ENCODE results near the gene KCNIP4. TPM values are rescaled to one million over a fixed set of nuclear protein-coding genes. Genes with fewer than 3 reads are reported as not detected.
"Not testable (repeated sequence)": the region's sequence is repeated elsewhere in the genome, so short reads cannot be mapped to it uniquely, and the experiment has no call there.

Gene KCNIP4
- total and polyA plus RNA-seq, 3 donors from 2014 or later: 0.68 TPM; not detected in 2

- Histone ChIP-seq H3K4me3 (no peak overlapping the region), H3K27ac (no peak overlapping the region), H3K9me3 (no peaks in the 10 kb centered on the region), H3K36me3 (ENCODE audit: low read depth, missing control alignments) (no peaks in the 10 kb centered on the region), H3K4me1 (no peaks in the 10 kb centered on the region), H3K27me3 (no peaks in the 10 kb centered on the region)
- TF ChIP-seq POLR2A (IDR thresholded peaks at IDR 0.05) (no peak), CTCF (IDR thresholded peaks at IDR 0.05) (no peak)
- WGBS, 2 donors: 79 to 88% methylated on average over 2 of the region's 2 CpGs
- intact Hi-C loops (cut with DNase I; ENCODE audit: low total_unique reads): no loop called here
- no peak for DNase-seq
These were observed 573.8 kb downstream of the KCNIP4 start for GRCh38 chr4:21374641-21375368.

DNA sequence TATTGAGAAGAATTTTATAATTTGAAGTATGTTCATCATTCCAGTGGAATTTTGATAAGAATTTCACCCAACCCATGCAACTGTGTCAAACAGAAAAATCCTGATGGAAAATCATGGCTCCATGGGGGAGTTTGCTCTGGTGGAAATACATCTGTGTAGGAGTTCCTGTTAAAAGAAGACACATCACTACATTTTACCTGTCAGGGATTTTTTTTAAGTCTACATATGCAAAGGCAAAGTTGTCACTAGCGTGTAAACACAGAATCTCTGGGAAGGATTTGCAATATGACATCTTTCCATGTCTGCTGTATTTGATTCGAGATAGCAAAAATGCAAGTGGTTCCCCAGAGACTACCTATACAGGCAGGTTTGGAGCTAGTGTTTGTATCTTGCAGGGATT is 581.0 kb downstream of the KCNIP4 start:
- Histone ChIP-seq H3K9me3 (no peaks in the 10 kb centered on the region), H3K4me3 (no peak overlapping the region), H3K4me1 (no peaks in the 10 kb centered on the region), H3K27me3 (no peaks in the 10 kb centered on the region), H3K36me3 (ENCODE audit: low read depth, missing control alignments) (no peaks in the 10 kb centered on the region), H3K27ac (no peak overlapping the region)
- intact Hi-C loops (cut with DNase I; ENCODE audit: low total_unique reads): no loop called here
- TF ChIP-seq CTCF (IDR thresholded peaks at IDR 0.05) (no peak), POLR2A (IDR thresholded peaks at IDR 0.05) (no peak)
- DNase-seq: no peak
- WGBS, 2 donors: 41 to 70% methylated on average over 2 of the region's 2 CpGs

- Histone ChIP-seq H3K27me3 (no peaks in the 10 kb centered on the region), H3K9me3 (no peaks in the 10 kb centered on the region), H3K4me3 (no peak overlapping the region), H3K27ac (no peak overlapping the region), H3K36me3 (ENCODE audit: low read depth, missing control alignments) (no peaks in the 10 kb centered on the region), H3K4me1 (no peaks in the 10 kb centered on the region)
- intact Hi-C loops (cut with DNase I; ENCODE audit: low total_unique reads): no loop called here
- no peak for DNase-seq
- TF ChIP-seq POLR2A (IDR thresholded peaks at IDR 0.05): no peak
- no peak for TF ChIP-seq CTCF (IDR thresholded peaks at IDR 0.05)
- WGBS, 2 donors: 25 to 63% methylated on average over 1 of the region's 1 CpG
These were observed 581.7 kb downstream of the KCNIP4 start for GRCh38 chr4:21366840-21367239.

GRCh38 chr4:21366312-21366711 is 582.3 kb downstream of the KCNIP4 start:
- H3K27ac ChIP-seq: no peak overlapping the region
- H3K36me3 ChIP-seq (ENCODE audit: low read depth, missing control alignments): no peaks in the 10 kb centered on the region
- no peaks in the 10 kb centered on the region for H3K9me3 ChIP-seq
- no peaks in the 10 kb centered on the region for H3K4me1 ChIP-seq
- TF ChIP-seq CTCF (IDR thresholded peaks at IDR 0.05) (no peak), POLR2A (IDR thresholded peaks at IDR 0.05) (no peak)
- DNase-seq: no peak
- intact Hi-C loops (cut with DNase I; ENCODE audit: low total_unique reads): no loop called here
- 41 to 45% methylated on average over 2 of the region's 2 CpGs for WGBS, 2 donors
- H3K4me3 ChIP-seq: no peak overlapping the region
- no peaks in the 10 kb centered on the region for H3K27me3 ChIP-seq

DNA sequence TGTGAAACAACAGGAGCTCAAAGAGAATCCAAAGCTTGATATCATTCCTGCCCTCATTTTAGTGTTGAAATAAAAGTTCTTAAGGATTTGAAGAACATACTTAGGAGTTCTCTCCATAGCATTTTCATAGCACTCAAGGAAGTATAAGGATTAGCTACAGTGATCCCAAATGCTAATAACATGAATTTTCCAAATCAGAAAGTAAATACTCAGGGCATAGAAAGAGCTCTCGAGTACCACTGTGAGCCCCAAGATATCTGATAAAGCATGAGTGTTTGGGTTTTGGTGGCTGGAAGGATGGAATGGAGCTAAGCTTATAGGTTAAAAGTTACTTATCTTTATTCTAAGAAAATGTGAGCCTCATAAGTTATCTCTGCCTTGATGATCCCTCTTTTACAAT is 584.9 kb downstream of the KCNIP4 start:
- TF ChIP-seq POLR2A (IDR thresholded peaks at IDR 0.05) (no peak), CTCF (IDR thresholded peaks at IDR 0.05) (no peak)
- no peaks in the 10 kb centered on the region for H3K36me3 ChIP-seq (ENCODE audit: low read depth, missing control alignments)
- H3K9me3 ChIP-seq: no peaks in the 10 kb centered on the region
- 77 to 94% methylated on average over 1 of the region's 1 CpG for WGBS, 2 donors
- no peak for DNase-seq
- intact Hi-C loops (cut with DNase I; ENCODE audit: low total_unique reads): no loop called here
- H3K27me3 ChIP-seq: no peaks in the 10 kb centered on the region
- no peaks in the 10 kb centered on the region for H3K4me1 ChIP-seq
- no peak overlapping the region for H3K27ac ChIP-seq
- H3K4me3 ChIP-seq: no peak overlapping the region

DNA sequence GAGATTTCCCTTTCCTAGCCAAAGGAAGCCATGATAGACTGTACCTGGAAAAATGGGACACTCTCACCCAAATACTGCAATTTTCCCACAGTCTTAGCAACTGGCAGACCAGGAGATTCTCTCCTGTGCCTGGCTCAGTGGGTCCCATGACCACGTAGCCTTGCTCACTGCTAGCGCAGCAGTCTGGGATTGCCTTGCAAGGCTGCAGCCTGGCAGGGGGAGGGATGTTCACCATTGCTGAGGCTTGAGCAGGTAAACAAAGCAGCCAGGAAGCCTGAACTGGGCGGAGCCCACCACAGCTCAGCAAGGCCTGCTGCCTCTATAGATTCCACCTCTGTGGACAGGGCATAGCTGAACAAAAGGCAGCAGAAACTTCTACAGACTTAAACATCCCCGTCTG is 596.2 kb downstream of the KCNIP4 start:
- intact Hi-C loops (cut with DNase I; ENCODE audit: low total_unique reads); H3K36me3 ChIP-seq (ENCODE audit: low read depth, missing control alignments); H3K4me1 ChIP-seq; H3K4me3 ChIP-seq; H3K9me3 ChIP-seq; H3K27me3 ChIP-seq; H3K27ac ChIP-seq; DNase-seq: not testable (repeated sequence)
- 78% methylated on average over 3 of the region's 4 CpGs; no CpG with 5 or more reads in 1 of the 2 donors for WGBS, 2 donors
